K562 (cell line): ENCODE measurements around the gene SHISA5. TPM values are rescaled to one million over a fixed set of nuclear protein-coding genes. Genes with fewer than 3 reads are reported as not detected.

Experiments used
- ATAC-seq: fragments of 200-7000 bp; cut with Tn5 transposase; 3 replicates; pipeline ENCODE4 v1.9.1; 2020; ENCODE audit warnings: moderate library complexity
- BruUV-seq: library from RNA; stranded (reverse); fragments of 400-500 nt; replicated peaks from 2 replicates; lab custom pipeline; 2021; lab: Mats Ljungman, UMichigan
- CTCF ChIA-PET: fragments of 300-600 bp; formaldehyde crosslinking; extraction: SDS; loops from one replicate; lab custom pipeline; 2021; ENCODE audit warnings: low intra/inter-chr PET ratio; lab: Yijun Ruan, JAX
- POLR2A ChIA-PET: fragments of 300-600, 350-650 bp; sonication (Branson Sonifier 250); formaldehyde crosslinking; extraction: SDS; loops from one replicate; lab custom pipeline; 2021; ENCODE audit warnings: antibody characterized with exemption, inconsistent platforms; lab: Yijun Ruan, JAX
- DNase-seq, 4 experiments: peaks; one replicate each; pipeline versions ENCODE4 v3.0.0 to v3.0.0-alpha.2; 2011 to 2018; ENCODE audit warnings: low spot score in 3 of 4, mixed read lengths in 3 of 4; ENCODE audit errors: extremely low read depth in 1 of 4
- FAIRE-seq: peaks from 2 replicates; lab custom pipeline; 2011; peaks lifted over from hg19 to GRCh38; lab: Jason Lieb, UNC
- H2AFZ ChIP-seq: 2 replicates; pipeline ENCODE4 v1.6.0; 2011; ENCODE audit warnings: low read depth, low read length, control low read depth, inconsistent platforms
- H3K27ac ChIP-seq: fragments of 200-600 bp; 3 replicates; pipeline ENCODE4 v1.8.0; 2011; ENCODE audit warnings: low read depth, mild to moderate bottlenecking, control low read depth, inconsistent platforms, low read length, moderate library complexity, mixed read lengths; ENCODE audit errors: extremely low read depth
- H3K27me3 ChIP-seq, 2 experiments: fragments of 300-600 bp in 1 of 2; 2 replicates in 1 of 2; 3 replicates in 1 of 2; pipeline versions ENCODE4 v1.6.0 to v1.8.0; 2011; ENCODE audit warnings: inconsistent platforms in 2 of 2, low read length in 2 of 2, mild to moderate bottlenecking in 1 of 2, mixed read lengths in 1 of 2, moderate library complexity in 1 of 2; ENCODE audit not compliant: control insufficient read depth in 2 of 2, insufficient read depth in 2 of 2
- H3K36me3 ChIP-seq: fragments of 300-600 bp; 3 replicates; pipeline ENCODE4 v1.8.0; 2011; ENCODE audit warnings: mild to moderate bottlenecking, low read length, inconsistent platforms; ENCODE audit not compliant: control insufficient read depth, insufficient read depth
- H3K4me1 ChIP-seq, 2 experiments: fragments of 200-600 bp in 1 of 2; replicated peaks in 1 of 2; 2 replicates in 1 of 2; 3 replicates in 1 of 2; pipeline versions ENCODE4 v1.5.1 to v1.8.0; 2011; ENCODE audit warnings: inconsistent platforms in 2 of 2, low read length in 2 of 2, mild to moderate bottlenecking in 1 of 2, mixed read lengths in 1 of 2, moderate library complexity in 1 of 2; ENCODE audit not compliant: control insufficient read depth in 2 of 2, insufficient read depth in 2 of 2
- H3K4me2 ChIP-seq: 2 replicates; pipeline ENCODE4 v1.6.1; 2011; ENCODE audit warnings: low read length, control low read depth, inconsistent platforms, mixed read lengths; ENCODE audit not compliant: insufficient read depth
- H3K4me3 ChIP-seq: fragments of 200-600 bp; sonication (generic), shearing (Covaris generic); 2 replicates; pipeline ENCODE4 v1.5.1; 2016; ENCODE audit warnings: control low read depth, inconsistent platforms
- H3K79me2 ChIP-seq: fragments of 200-600 bp; 3 replicates; pipeline ENCODE4 v1.8.0; 2011; ENCODE audit warnings: low read length, inconsistent platforms; ENCODE audit not compliant: control insufficient read depth, insufficient read depth
- H3K9ac ChIP-seq, 2 experiments: 2 replicates each; pipeline versions ENCODE4 v1.6.0 to v1.6.1; 2011; ENCODE audit warnings: low read depth in 2 of 2, low read length in 2 of 2, control low read depth in 1 of 2, inconsistent platforms in 1 of 2, mild to moderate bottlenecking in 1 of 2, mixed read lengths in 1 of 2; ENCODE audit not compliant: insufficient read depth in 1 of 2
- H3K9me1 ChIP-seq: one replicate; pipeline ENCODE4 v1.6.0; 2011; ENCODE audit warnings: inconsistent platforms, mild to moderate bottlenecking, low read length, moderate library complexity; ENCODE audit not compliant: control insufficient read depth, insufficient read depth
- H3K9me3 ChIP-seq: replicated peaks from 2 replicates; pipeline ENCODE4 v1.5.1; 2011; ENCODE audit warnings: low read depth, low read length, inconsistent platforms; ENCODE audit not compliant: control insufficient read depth, insufficient read depth
- H4K20me1 ChIP-seq: replicated peaks from 2 replicates; pipeline ENCODE4 v1.6.1; 2011; ENCODE audit warnings: low read length, inconsistent platforms, mixed read lengths; ENCODE audit not compliant: control insufficient read depth, insufficient read depth
- CBFB ChIP-seq: sonication (generic); formaldehyde crosslinking; IDR thresholded peaks from 2 replicates; pipeline ENCODE4 v1.4.0; 2020; ENCODE audit warnings: mild to moderate bottlenecking, missing genetic modification reagents
- CUX1 ChIP-seq: fragments of 200-800 bp; sonication (Bioruptor generic); IDR thresholded peaks from 2 replicates; pipeline ENCODE4 v1.6.1; 2016; ENCODE audit warnings: missing genetic modification characterization, missing compliant biosample characterization
- KDM1A ChIP-seq, 2 experiments: fragments of 450-650 bp; IDR thresholded peaks; 2 replicates each; pipeline ENCODE4 v1.6.1; 2016; ENCODE audit warnings: mild to moderate bottlenecking in 2 of 2
- NR0B1 ChIP-seq: fragments of 450-650 bp; IDR thresholded peaks from one replicate; pipeline ENCODE4 v1.6.1; 2018; ENCODE audit warnings: mild to moderate bottlenecking, moderate library complexity; ENCODE audit not compliant: partially characterized antibody
- POLR2AphosphoS2 ChIP-seq: IDR thresholded peaks from 2 replicates; pipeline ENCODE4 v1.6.1; 2012; ENCODE audit warnings: low read length, improper control_type of control experiment
- SOX6 ChIP-seq: fragments of 450-650 bp; IDR thresholded peaks from 2 replicates; pipeline ENCODE4 v1.6.1; 2014; ENCODE audit warnings: mild to moderate bottlenecking
- SRSF9 ChIP-seq: fragments of 200-400 bp; formaldehyde crosslinking; IDR thresholded peaks from 2 replicates; pipeline ENCODE4 v1.6.1; 2017; ENCODE audit warnings: low read depth, low read length, borderline replicate concordance
- TRIM24 ChIP-seq, 2 experiments: fragments of 450-650 bp; IDR thresholded peaks; 2 replicates each; pipeline ENCODE4 v1.6.1; 2016
- UBTF ChIP-seq, 2 experiments: IDR thresholded peaks; 2 replicates each; pipeline ENCODE4 v1.6.1; 2012; ENCODE audit warnings: improper control_type of control experiment in 2 of 2, low read depth in 2 of 2, low read length in 2 of 2, borderline replicate concordance in 1 of 2
- ZNF512 ChIP-seq: IDR thresholded peaks from 2 replicates; pipeline ENCODE4 v1.6.1; 2016; ENCODE audit warnings: missing genetic modification characterization, missing compliant biosample characterization
- WGBS: fragments of 100-300 bp; shearing (Covaris generic); methylation state at CpG from one replicate; pipeline ENCODE4 v1.1.6; 2016; ENCODE audit warnings: low coverage, mixed read lengths; ENCODE audit not compliant: insufficient coverage; ENCODE audit errors: missing lambda C conversion rate; 5-methylcytosine and 5-hydroxymethylcytosine counted together
- in situ Hi-C: fragments of 300-500 bp; cut with MboI; formaldehyde crosslinking; loops from 4 replicates; pipeline ENCODE4 v1.15.0; 2018; ENCODE audit warnings: inconsistent platforms, mixed read lengths
- intact Hi-C: fragments of 100-400 bp; cut with micrococcal nuclease; formaldehyde crosslinking; loops from 2 replicates; pipeline ENCODE4 v1.14.2; 2022
- polyA plus RNA-seq, 8 experiments: library from polyadenylated mRNA; depleted of rRNA in 4 of 8; stranded (reverse) in 5 of 8; unstranded in 3 of 8; fragments of >200 nt; fragmentation: Nextera tagmentation in 2 of 8; fragmentation: Illumina TruSeq in 1 of 8; extraction: Ambion mirVana in 2 of 8; extraction: Trizol in 1 of 8; gene quantifications; 2 replicates each; pipeline versions ENCODE4 v1.2.1 to v1.2.3, GENCODE V29; 2011 to 2014; ENCODE audit warnings: inconsistent platforms in 1 of 8, missing spikeins in 1 of 8
- total RNA-seq, 7 experiments: library from RNA; depleted of rRNA in 6 of 7; stranded (reverse); fragments of >200 nt in 6 of 7; fragmentation: Illumina TruSeq in 2 of 7; extraction: Trizol in 2 of 7; gene quantifications; 2 replicates each; pipeline versions ENCODE4 v1.2.1 to v1.2.3, GENCODE V29; 2011 to 2021; ENCODE audit warnings: low replicate concordance in 1 of 7

Gene SHISA5
- total and polyA plus RNA-seq, 9 of the 15 experiments (the other 6 are each of a cell fraction or from before 2014, with no cell fraction given), result 8.4 to 85.8 (median 56.1) TPM

GRCh38 chr3:48456456-48456855 is 47.5 kb downstream of the SHISA5 start:
- peaks cover 80% of the 10 kb centered on the region for H3K36me3 ChIP-seq
- ChIA-PET POLR2A (interaction anchor here (0.7 kb wide), 1 partner anchor 14 kb away, joined by 3 read pairs; no protein-coding TSS in a partner anchor), CTCF (no interaction called here)
- no peaks in the 10 kb centered on the region for H4K20me1 ChIP-seq
- H3K27me3 ChIP-seq, result no peaks in the 10 kb centered on the region
- no peaks in the 10 kb centered on the region for H3K79me2 ChIP-seq
- no peaks in the 10 kb centered on the region for H3K9me3 ChIP-seq
- no peak overlapping the region for H3K4me2 ChIP-seq
- H3K9me1 ChIP-seq, result no peaks in the 10 kb centered on the region
- no peak overlapping the region for H3K9ac ChIP-seq
- H3K4me3 ChIP-seq, result no peak overlapping the region
- in situ Hi-C loops (no loop called here), intact Hi-C loops (no loop called here)
- DNase-seq (no peak), FAIRE-seq (no peak), ATAC-seq (no peak)
- WGBS, result no CpG with 5 or more reads among the region's 1 CpG
- H2AFZ ChIP-seq, result no peak overlapping the region
- no peaks in the 10 kb centered on the region for H3K4me1 ChIP-seq
- no peak overlapping the region for H3K27ac ChIP-seq
- no TSS peak for BruUV-seq
- TF ChIP-seq POLR2AphosphoS2 (no peak), TRIM24 (IDR thresholded peaks at IDR 0.05) (no peak), UBTF (IDR thresholded peaks at IDR 0.05; ENCODE audit: borderline replicate concordance in 1 of 2, low read depth in 2 of 2, low read length in 2 of 2) (no peak), ZNF512 (no peak), KDM1A (IDR thresholded peaks at IDR 0.05) (no peak), NR0B1 (no peak), SOX6 (no peak), CBFB (CRISPR knock-in tag) (no peak), SRSF9 (no peak), CUX1 (no peak)
